Gastroesophageal sphincter (tissue), 4 donors: Measurements from ENCODE around the gene NAT8L. TPM values are rescaled to one million over a fixed set of nuclear protein-coding genes. Genes with fewer than 3 reads are reported as not detected.

Experiments used
- ATAC-seq: fragments of 150-250 bp; one replicate; pipeline ENCODE4 v1.9.1; 2016; ENCODE audit warnings: mild to moderate bottlenecking, moderate library complexity
- H3K27ac ChIP-seq, 4 donors: fragments of 200-600 bp; sonication (generic) in 3 of 4; 1 replicate in 3 of 4; 2 replicates in 1 of 4; pipeline ENCODE4 v1.5.1; 2016 to 2019
- H3K27me3 ChIP-seq: fragments of 200-600 bp; sonication (generic); one replicate; pipeline ENCODE4 v1.5.1; 2019
- H3K36me3 ChIP-seq, 2 donors: fragments of 200-600 bp; sonication (generic); one replicate each; pipeline ENCODE4 v1.5.1; 2019; ENCODE audit warnings: control low read depth in 1 of 2
- H3K4me1 ChIP-seq, 3 donors: fragments of 200-600 bp; sonication (generic); 1 replicate in 2 of 3; 2 replicates in 1 of 3; pipeline ENCODE4 v1.5.1; 2016 to 2019; ENCODE audit warnings: control low read depth in 2 of 3
- H3K4me3 ChIP-seq, 2 donors: fragments of 200-600 bp; sonication (generic); one replicate each; pipeline ENCODE4 v1.5.1; 2019; ENCODE audit warnings: mild to moderate bottlenecking in 1 of 2, moderate library complexity in 1 of 2
- H3K9me3 ChIP-seq, 3 donors: fragments of 200-600 bp; sonication (generic); one replicate each; pipeline ENCODE4 v1.5.1; 2017 to 2019; ENCODE audit warnings: control low read depth in 2 of 3
- EP300 ChIP-seq: sonication (generic); formaldehyde crosslinking; IDR thresholded peaks from one replicate; pipeline ENCODE4 v1.6.1; 2017; ENCODE audit warnings: antibody characterized with exemption, mild to moderate bottlenecking
- POLR2A ChIP-seq, 2 donors: fragments of 450-650 bp; IDR thresholded peaks; one replicate each; pipeline ENCODE4 v1.6.1; 2017; ENCODE audit warnings: antibody characterized with exemption in 2 of 2, mild to moderate bottlenecking in 2 of 2, moderate library complexity in 1 of 2
- POLR2AphosphoS5 ChIP-seq: sonication (generic); formaldehyde crosslinking; IDR thresholded peaks from one replicate; pipeline ENCODE4 v1.6.1; 2017; ENCODE audit warnings: antibody characterized with exemption
- WGBS, 2 donors: methylation state at CpG; one replicate each; pipeline ENCODE4 v1.1.5; 2018; ENCODE audit warnings: low coverage in 1 of 2; 5-methylcytosine and 5-hydroxymethylcytosine counted together
- total RNA-seq, 4 donors: library from RNA; depleted of rRNA; stranded (reverse); fragments of >200 nt; gene quantifications; one replicate each; pipeline ENCODE4 v1.1.0, GENCODE V29; 2016
- TF ChIP-seq, protein P1 (sequence below), 4 experiments: fragments of 200-600 bp in 2 of 4; fragments of 450-650 bp in 2 of 4; sonication (generic) in 1 of 4; IDR thresholded peaks; one replicate each; pipeline ENCODE4 v1.5.1; 2017 to 2019; ENCODE audit warnings: antibody characterized with exemption in 4 of 4, mild to moderate bottlenecking in 2 of 4, moderate library complexity in 2 of 4

The NAT8L gene
- total RNA-seq, 4 donors from 2014 or later, result 0.15 to 0.40 (median 0.35) TPM; not detected in 1

- Histone ChIP-seq H3K4me1 (no peaks in the 10 kb centered on the region), H3K27ac (no peak overlapping the region), H3K4me3 (no peak overlapping the region), H3K9me3 (peaks cover 0 to 37% (median 0%) of the 10 kb centered on the region in 3 donors), H3K27me3 (no peaks in the 10 kb centered on the region), H3K36me3 (no peaks in the 10 kb centered on the region)
- no peak for ATAC-seq
- TF ChIP-seq, protein P1, sequence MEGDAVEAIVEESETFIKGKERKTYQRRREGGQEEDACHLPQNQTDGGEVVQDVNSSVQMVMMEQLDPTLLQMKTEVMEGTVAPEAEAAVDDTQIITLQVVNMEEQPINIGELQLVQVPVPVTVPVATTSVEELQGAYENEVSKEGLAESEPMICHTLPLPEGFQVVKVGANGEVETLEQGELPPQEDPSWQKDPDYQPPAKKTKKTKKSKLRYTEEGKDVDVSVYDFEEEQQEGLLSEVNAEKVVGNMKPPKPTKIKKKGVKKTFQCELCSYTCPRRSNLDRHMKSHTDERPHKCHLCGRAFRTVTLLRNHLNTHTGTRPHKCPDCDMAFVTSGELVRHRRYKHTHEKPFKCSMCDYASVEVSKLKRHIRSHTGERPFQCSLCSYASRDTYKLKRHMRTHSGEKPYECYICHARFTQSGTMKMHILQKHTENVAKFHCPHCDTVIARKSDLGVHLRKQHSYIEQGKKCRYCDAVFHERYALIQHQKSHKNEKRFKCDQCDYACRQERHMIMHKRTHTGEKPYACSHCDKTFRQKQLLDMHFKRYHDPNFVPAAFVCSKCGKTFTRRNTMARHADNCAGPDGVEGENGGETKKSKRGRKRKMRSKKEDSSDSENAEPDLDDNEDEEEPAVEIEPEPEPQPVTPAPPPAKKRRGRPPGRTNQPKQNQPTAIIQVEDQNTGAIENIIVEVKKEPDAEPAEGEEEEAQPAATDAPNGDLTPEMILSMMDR (IDR thresholded peaks at IDR 0.05), result no peak
- no peak for TF ChIP-seq POLR2A (IDR thresholded peaks at IDR 0.05)
- TF ChIP-seq EP300, result no peak
- no peak for TF ChIP-seq POLR2AphosphoS5
- WGBS, 2 donors, result 88 to 100% methylated on average over 1 to 2 of the region's 4 CpGs
Observed at GRCh38 chr4:2102045-2102883, 43.1 kb downstream of the NAT8L start.

DNA sequence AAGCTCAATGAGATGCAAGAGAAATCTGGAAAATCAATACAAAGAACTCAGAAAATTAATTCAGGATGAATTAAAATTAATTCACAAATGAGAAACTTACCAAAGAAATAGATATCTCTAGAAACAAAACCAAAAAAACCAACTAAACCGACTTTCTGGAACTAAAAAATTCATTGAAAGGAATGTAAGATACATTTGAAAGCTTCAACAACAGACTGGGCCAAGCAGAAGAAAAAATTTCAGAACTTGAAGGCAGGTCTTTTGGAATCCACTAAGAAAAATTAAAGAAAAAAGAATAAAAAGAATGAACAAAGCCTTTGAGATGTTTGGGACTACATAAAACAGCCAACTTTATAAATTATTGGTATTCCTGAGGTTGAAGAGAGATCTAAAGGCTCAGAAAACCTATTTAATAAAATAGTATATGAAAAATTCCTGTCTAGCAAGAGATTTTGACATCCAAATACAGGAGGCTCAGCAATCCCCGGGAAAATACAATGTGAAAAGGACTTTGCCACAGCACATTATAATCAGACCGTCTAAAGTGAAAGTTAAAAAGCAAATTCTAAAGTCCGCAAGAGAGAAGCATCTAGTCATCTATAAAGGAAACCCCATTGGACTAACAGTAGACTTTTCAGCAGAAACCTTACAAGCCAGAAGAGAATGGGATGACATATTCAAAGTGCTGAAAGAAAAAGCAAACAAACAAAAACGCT is 44.2 kb downstream of the NAT8L start:
- no peak for ATAC-seq
- WGBS, 2 donors, result 86 to 98% methylated on average over 5 of the region's 5 CpGs
- Histone ChIP-seq H3K36me3 (no peaks in the 10 kb centered on the region), H3K27me3 (no peaks in the 10 kb centered on the region), H3K4me3 (no peak overlapping the region), H3K27ac (no peak overlapping the region), H3K9me3 (peaks cover 0 to 35% (median 0%) of the 10 kb centered on the region in 3 donors), H3K4me1 (no peaks in the 10 kb centered on the region)
- TF ChIP-seq POLR2AphosphoS5 (no peak), POLR2A (IDR thresholded peaks at IDR 0.05) (no peak), EP300 (no peak)
- TF ChIP-seq, protein P1 (IDR thresholded peaks at IDR 0.05), result no peak

DNA sequence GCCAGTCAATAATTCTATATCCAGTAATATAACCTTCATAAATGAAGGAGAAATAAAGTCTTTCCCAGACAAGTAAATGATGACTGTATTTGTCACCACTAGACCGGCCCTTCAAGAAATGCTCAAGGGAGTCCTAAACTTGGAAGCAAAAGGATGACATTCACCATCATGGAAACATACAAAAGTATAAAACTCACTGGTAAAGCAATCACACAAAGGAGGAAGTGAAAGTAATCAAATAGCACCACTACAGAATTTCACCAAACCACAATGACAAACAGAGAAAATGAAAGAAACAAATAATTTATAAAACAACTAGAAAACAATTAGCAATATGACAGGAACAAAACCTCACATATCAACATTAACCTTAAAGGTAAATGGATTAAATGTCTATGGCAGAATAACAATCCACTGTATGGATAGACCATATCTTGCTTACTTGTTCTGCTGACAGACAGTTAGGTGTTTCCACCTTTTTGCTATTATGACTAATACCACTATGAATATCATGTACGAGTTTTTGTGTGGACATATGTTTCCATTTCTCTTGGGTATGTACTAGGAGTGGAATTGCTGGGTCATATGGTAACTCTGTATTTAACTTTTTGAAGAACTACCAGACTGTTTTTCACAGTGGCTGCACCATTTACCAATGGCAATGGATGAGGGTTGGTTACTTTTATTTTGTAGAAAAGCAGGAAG is 44.9 kb downstream of the NAT8L start:
- WGBS, 2 donors, result 86 to 90% methylated on average over 2 of the region's 2 CpGs
- no peaks in the 10 kb centered on the region for H3K4me1 ChIP-seq
- no peak overlapping the region for H3K27ac ChIP-seq
- H3K36me3 ChIP-seq, result no peaks in the 10 kb centered on the region
- no peak overlapping the region for H3K4me3 ChIP-seq
- ATAC-seq, result no peak
- TF ChIP-seq EP300 (no peak), POLR2A (IDR thresholded peaks at IDR 0.05) (no peak), POLR2AphosphoS5 (no peak)
- TF ChIP-seq, protein P1 (IDR thresholded peaks at IDR 0.05), result no peak
- H3K9me3 ChIP-seq, result peaks cover 0 to 35% (median 0%) of the 10 kb centered on the region in 3 donors
- H3K27me3 ChIP-seq, result no peaks in the 10 kb centered on the region

- Histone ChIP-seq H3K36me3 (no peaks in the 10 kb centered on the region), H3K4me3 (no peak overlapping the region), H3K9me3 (peaks cover 0 to 35% (median 0%) of the 10 kb centered on the region in 3 donors), H3K27ac (no peak overlapping the region), H3K27me3 (no peaks in the 10 kb centered on the region), H3K4me1 (no peaks in the 10 kb centered on the region)
- WGBS, 2 donors, result 70 to 85% methylated on average over 2 to 7 of the region's 9 CpGs
- TF ChIP-seq EP300, result no peak
- TF ChIP-seq, protein P1 (IDR thresholded peaks at IDR 0.05), result no peak
- TF ChIP-seq POLR2A (IDR thresholded peaks at IDR 0.05), result no peak
- TF ChIP-seq POLR2AphosphoS5, result no peak
- ATAC-seq, result no peak
Observed at GRCh38 chr4:2104556-2105345, 45.6 kb downstream of the NAT8L start.
